H1 (cell line): Measurements from ENCODE around the gene BTG3. TPM values are rescaled to one million over a fixed set of nuclear protein-coding genes. Genes with fewer than 3 reads are reported as not detected.

Experiments
- CTCF ChIA-PET: fragments of 300-600 bp; sonication (Branson Sonifier 250); formaldehyde crosslinking; loops from one replicate; lab custom pipeline; 2021; ENCODE audit not compliant: partially characterized antibody; lab: Charles Lee
- POLR2A ChIA-PET: fragments of 300-600 bp; sonication (Branson Sonifier 250); formaldehyde crosslinking; loops from one replicate; lab custom pipeline; 2021; ENCODE audit warnings: inconsistent platforms; ENCODE audit not compliant: partially characterized antibody; lab: Charles Lee
- DNase-seq, 2 experiments: peaks; one replicate each; pipeline versions ENCODE4 v3.0.0 to v3.0.0-alpha.2; 2010 to 2022; ENCODE audit warnings: low spot score in 2 of 2, low read depth in 1 of 2, mixed read lengths in 1 of 2
- FAIRE-seq: peaks from 2 replicates; lab custom pipeline; 2011; peaks lifted over from hg19 to GRCh38; lab: Jason Lieb, UNC
- H2AFZ ChIP-seq: 2 replicates; pipeline ENCODE4 v1.8.1; 2012; ENCODE audit warnings: low read length, inconsistent platforms
- H2AK5ac ChIP-seq: 2 replicates; pipeline ENCODE4 v1.6.1; 2013; ENCODE audit warnings: low read depth, low read length
- H2BK120ac ChIP-seq: replicated peaks from 2 replicates; pipeline ENCODE3; 2013; ENCODE audit warnings: low read depth, low read length, inconsistent platforms
- H2BK12ac ChIP-seq: 2 replicates; pipeline ENCODE4 v1.6.1; 2013; ENCODE audit warnings: low read depth, low read length
- H2BK15ac ChIP-seq: 2 replicates; pipeline ENCODE4 v1.6.1; 2013; ENCODE audit warnings: low read length
- H2BK20ac ChIP-seq: 2 replicates; pipeline ENCODE4 v1.6.1; 2013; ENCODE audit warnings: low read length
- H2BK5ac ChIP-seq: 2 replicates; pipeline ENCODE4 v1.6.1; 2013; ENCODE audit warnings: low read depth, low read length
- H3K14ac ChIP-seq: 2 replicates; pipeline ENCODE4 v1.6.1; 2013; ENCODE audit warnings: inconsistent platforms; ENCODE audit not compliant: insufficient read length
- H3K18ac ChIP-seq: 2 replicates; pipeline ENCODE4 v1.6.1; 2013; ENCODE audit warnings: low read length; ENCODE audit errors: extremely low read depth
- H3K23ac ChIP-seq: 2 replicates; pipeline ENCODE4 v1.6.1; 2013; ENCODE audit warnings: inconsistent platforms; ENCODE audit not compliant: insufficient read length
- H3K23me2 ChIP-seq: 2 replicates; pipeline ENCODE4 v1.6.1; 2013; ENCODE audit warnings: low read depth, low read length
- H3K27ac ChIP-seq: 2 replicates; pipeline ENCODE4 v1.6.1; 2011; ENCODE audit warnings: low read depth, low read length, inconsistent platforms
- H3K27me3 ChIP-seq, 4 experiments: replicated peaks in 1 of 4; 1 replicate in 1 of 4; 2 replicates in 3 of 4; pipeline versions ENCODE4 v1.6.1 to v1.8.1; 2011 to 2013; ENCODE audit warnings: low read length in 3 of 4, mild to moderate bottlenecking in 3 of 4, inconsistent platforms in 2 of 4, mixed read lengths in 2 of 4, moderate library complexity in 1 of 4; ENCODE audit not compliant: control insufficient read depth in 3 of 4, insufficient read depth in 3 of 4; ENCODE audit errors: extremely low read depth in 1 of 4
- H3K36me3 ChIP-seq, 4 experiments: 2 replicates each; pipeline versions ENCODE4 v1.6.1 to v1.8.1; 2011 to 2013; ENCODE audit warnings: mild to moderate bottlenecking in 4 of 4, low read length in 3 of 4, moderate library complexity in 2 of 4, control low read depth in 1 of 4, inconsistent platforms in 1 of 4; ENCODE audit not compliant: insufficient read depth in 4 of 4, control insufficient read depth in 2 of 4
- H3K4ac ChIP-seq: replicated peaks from 2 replicates; pipeline ENCODE3; 2013; ENCODE audit warnings: low read length, low read depth, mixed read lengths, inconsistent platforms; ENCODE audit not compliant: insufficient read length
- H3K4me1 ChIP-seq, 4 experiments: replicated peaks in 1 of 4; 1 replicate in 1 of 4; 2 replicates in 3 of 4; pipeline versions ENCODE4 v1.6.1 to v1.8.1; 2011 to 2013; ENCODE audit warnings: low read length in 3 of 4, inconsistent platforms in 2 of 4, mixed read lengths in 1 of 4; ENCODE audit not compliant: insufficient read depth in 4 of 4, control insufficient read depth in 3 of 4
- H3K4me2 ChIP-seq, 2 experiments: 2 replicates each; pipeline versions ENCODE4 v1.6.1 to v1.8.1; 2011 to 2013; ENCODE audit warnings: low read depth in 2 of 2, low read length in 2 of 2, control low read depth in 1 of 2, inconsistent platforms in 1 of 2, mild to moderate bottlenecking in 1 of 2; ENCODE audit not compliant: insufficient read depth in 1 of 2
- H3K4me3 ChIP-seq, 4 experiments: fragments of 200-600, 300-600 bp in 1 of 4; sonication (generic), shearing (Covaris generic), sonication (Bioruptor Twin) in 1 of 4; 2 replicates each; pipeline versions ENCODE4 v1.5.1 to v1.8.1; 2011 to 2016; ENCODE audit warnings: low read length in 4 of 4, low read depth in 3 of 4, control low read depth in 2 of 4, inconsistent platforms in 2 of 4, mild to moderate bottlenecking in 2 of 4, mixed read lengths in 1 of 4, moderate library complexity in 1 of 4; ENCODE audit not compliant: insufficient read depth in 2 of 4; ENCODE audit errors: extremely low read depth in 1 of 4
- H3K56ac ChIP-seq: replicated peaks from 2 replicates; pipeline ENCODE3; 2013; ENCODE audit warnings: low read depth, mild to moderate bottlenecking, mixed read lengths, low read length, inconsistent platforms; ENCODE audit not compliant: insufficient read length
- H3K79me1 ChIP-seq: 2 replicates; pipeline ENCODE4 v1.6.1; 2013; ENCODE audit warnings: low read depth, low read length, control low read depth
- H3K79me2 ChIP-seq, 2 experiments: 2 replicates each; pipeline versions ENCODE4 v1.6.1 to v1.8.1; 2012 to 2013; ENCODE audit warnings: low read length in 2 of 2, mild to moderate bottlenecking in 2 of 2, inconsistent platforms in 1 of 2; ENCODE audit not compliant: insufficient read depth in 2 of 2, control insufficient read depth in 1 of 2
- H3K9ac ChIP-seq, 4 experiments: replicated peaks in 1 of 4; 1 replicate in 1 of 4; 2 replicates in 3 of 4; pipeline versions ENCODE4 v1.6.1 to v1.8.1; 2011 to 2013; ENCODE audit warnings: low read depth in 3 of 4, low read length in 3 of 4, control low read depth in 2 of 4, mild to moderate bottlenecking in 2 of 4, moderate library complexity in 2 of 4, inconsistent platforms in 1 of 4; ENCODE audit errors: extremely low read depth in 1 of 4
- H3K9me3 ChIP-seq, 2 experiments: 2 replicates each; pipeline versions ENCODE4 v1.6.1 to v1.8.1; 2012 to 2013; ENCODE audit warnings: mild to moderate bottlenecking in 2 of 2, moderate library complexity in 2 of 2, control low read depth in 1 of 2, inconsistent platforms in 1 of 2, low read depth in 1 of 2, low read length in 1 of 2, mixed read lengths in 1 of 2; ENCODE audit not compliant: insufficient read depth in 2 of 2
- H4K20me1 ChIP-seq, 2 experiments: replicated peaks in 1 of 2; 2 replicates each; pipeline versions ENCODE3 to v1.8.1; 2011 to 2013; ENCODE audit warnings: inconsistent platforms in 2 of 2, low read length in 2 of 2, mild to moderate bottlenecking in 1 of 2; ENCODE audit not compliant: insufficient read depth in 2 of 2, control insufficient read depth in 1 of 2
- H4K5ac ChIP-seq: 2 replicates; pipeline ENCODE4 v1.6.1; 2013; ENCODE audit warnings: low read length, low read depth, mixed read lengths, inconsistent platforms; ENCODE audit not compliant: insufficient read length
- H4K8ac ChIP-seq: 2 replicates; pipeline ENCODE4 v1.8.0; 2013; ENCODE audit warnings: mild to moderate bottlenecking, moderate library complexity, low read length, inconsistent platforms; ENCODE audit not compliant: insufficient read depth; ENCODE audit errors: extremely low read depth
- H4K91ac ChIP-seq: replicated peaks from 2 replicates; pipeline ENCODE3; 2013; ENCODE audit warnings: low read length, mixed read lengths, inconsistent platforms; ENCODE audit not compliant: insufficient read length
- TCF12 ChIP-seq: IDR thresholded peaks from 2 replicates; pipeline ENCODE4 v1.6.1; 2011; ENCODE audit warnings: low read depth, mild to moderate bottlenecking, low read length
- whole genome bisulfite sequencing, 2 experiments: shearing (Covaris generic) in 1 of 2; methylation state at CpG; one replicate each; pipeline versions ENCODE4 v1.1.6 to v1.1.7; 2013 to 2015; ENCODE audit warnings: low lambda C conversion rate in 2 of 2, mixed read lengths in 2 of 2, inconsistent platforms in 1 of 2, low coverage in 1 of 2, missing lambda C conversion rate in 1 of 2; ENCODE audit not compliant: insufficient replicate concordance in 2 of 2, insufficient coverage in 1 of 2, insufficient read length in 1 of 2; ENCODE audit errors: extremely low coverage in 1 of 2, missing lambda C conversion rate in 1 of 2; 5-methylcytosine and 5-hydroxymethylcytosine counted together
- polyA plus RNA-seq, 7 experiments: library from polyadenylated mRNA; depleted of rRNA in 3 of 7; stranded (reverse) in 5 of 7; unstranded in 2 of 7; fragments of >200 nt in 5 of 7; fragments of 200-250 nt in 2 of 7; gene quantifications; 1 replicate in 5 of 7; 2 replicates in 1 of 7; 4 replicates in 1 of 7; pipeline versions ENCODE4 v1.2.1 to v1.2.3, GENCODE V29; 2011 to 2013; ENCODE audit warnings: missing spikeins in 2 of 7, mixed read lengths in 2 of 7
- total RNA-seq: library from RNA; stranded (reverse); fragmentation: NEBNext Ultra II Directional; extraction: Animal tissue kit (Norgen Biotek cat#: 25700); gene quantifications from 2 replicates; pipeline ENCODE4 v1.2.1, GENCODE V29; 2021

BTG3 gene
- total and polyA plus RNA-seq, 2 of the 8 experiments (the other 6 are each of a cell fraction or from before 2014, with no cell fraction given), result 13.6 to 25.9 TPM

DNA sequence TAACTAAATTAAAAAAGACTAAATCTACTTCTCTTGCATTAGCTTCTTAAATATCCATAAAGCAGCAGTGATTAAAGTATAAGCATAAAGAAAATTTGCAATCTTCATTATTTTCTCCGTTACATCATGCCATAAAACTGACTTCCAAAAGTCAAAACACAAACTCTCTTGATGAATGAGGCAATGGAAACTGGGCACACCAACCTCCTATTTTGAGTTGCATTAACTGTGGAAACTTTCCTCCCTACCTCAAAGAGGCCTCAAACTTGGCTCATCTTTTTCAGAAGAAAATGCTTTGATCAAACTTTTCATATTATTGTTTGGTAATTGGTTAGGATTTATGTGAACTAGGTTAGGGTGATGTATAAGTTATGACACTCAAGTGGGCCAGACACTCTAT is 4.1 kb upstream of the BTG3 start:
- WGBS, 2 experiments, result 96% methylated on average over 1 of the region's 1 CpG; no CpG with 5 or more reads in 1 of the 2 experiments
- H3K14ac ChIP-seq, result no peak overlapping the region
- POLR2A ChIA-PET, result no interaction called here
- no peak overlapping the region for H3K4ac ChIP-seq
- H4K5ac ChIP-seq, result no peak overlapping the region
- H3K79me1 ChIP-seq, result no peaks in the 10 kb centered on the region
- H3K9ac ChIP-seq, result no peak overlapping the region
- no peak overlapping the region for H2AFZ ChIP-seq
- H2BK20ac ChIP-seq, result no peak overlapping the region
- H3K56ac ChIP-seq, result no peak overlapping the region
- H2BK5ac ChIP-seq, result no peak overlapping the region
- no peak overlapping the region for H2AK5ac ChIP-seq
- H3K18ac ChIP-seq, result no peak overlapping the region
- CTCF ChIA-PET, result interaction anchor here (0.6 kb wide), 1 partner anchor 12 kb away, joined by 3 read pairs; no protein-coding TSS in a partner anchor
- FAIRE-seq (no peak), DNase-seq (no peak)
- H2BK15ac ChIP-seq, result no peak overlapping the region
- no peak overlapping the region for H3K4me2 ChIP-seq
- H3K23me2 ChIP-seq, result no peaks in the 10 kb centered on the region; the same call in 1 of the 2 replicates
- H3K9me3 ChIP-seq, result no peaks in the 10 kb centered on the region
- H3K36me3 ChIP-seq, result no peaks in the 10 kb centered on the region
- H2BK120ac ChIP-seq, result no peak overlapping the region
- H3K27me3 ChIP-seq, result peaks cover 0 to 8% (median 4%) of the 10 kb centered on the region in 4 experiments; a peak in 3 of 7 replicates
- no peak overlapping the region for H3K23ac ChIP-seq
- no peak overlapping the region for H4K8ac ChIP-seq
- H3K79me2 ChIP-seq, result peaks cover under 1 to 4% of the 10 kb centered on the region in 2 experiments; a peak in 2 of 4 replicates
- no peak overlapping the region for H4K91ac ChIP-seq
- no peaks in the 10 kb centered on the region for H4K20me1 ChIP-seq
- no peak overlapping the region for H3K27ac ChIP-seq
- no peak overlapping the region for H2BK12ac ChIP-seq
- no peak overlapping the region for H3K4me3 ChIP-seq
- 0 out of 7 replicates have a peak, but pooled peaks cover 0 to 3% (median 0%) of the 10 kb centered on the region in 4 experiments for H3K4me1 ChIP-seq
- no peak for TF ChIP-seq TCF12
